Measurements from ENCODE around the gene ARHGAP26.

The ARHGAP26 gene

DNA sequence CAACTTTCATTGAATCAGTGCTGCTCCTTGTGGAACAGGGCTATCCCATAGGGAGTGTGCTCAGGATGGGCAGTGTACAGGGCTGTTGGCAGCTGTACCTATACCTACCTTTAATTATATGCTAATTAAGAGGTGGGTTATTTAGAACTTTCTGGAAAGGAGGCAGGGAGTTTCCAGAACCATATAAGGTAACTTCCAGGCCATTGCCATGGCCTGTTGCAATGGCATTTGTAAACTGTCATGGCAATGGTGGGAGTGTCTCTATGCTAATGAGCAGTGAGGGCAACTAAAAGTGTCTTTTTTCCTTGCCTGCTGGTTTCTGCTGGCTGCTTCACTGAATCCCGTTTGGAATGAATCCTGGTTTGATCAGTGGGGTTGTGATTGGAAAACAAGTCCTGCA, 2.3 kb upstream of the ARHGAP26 start:
- Mint-ChIP-seq H3K4me1 (ENCODE audit: low read depth) (peaks cover 23% of the 10 kb centered on the region), H3K27me3 (peaks cover 2% of the 10 kb centered on the region), H3K36me3 (no peaks in the 10 kb centered on the region), H3K9me3 (ENCODE audit: low read depth) (no peaks in the 10 kb centered on the region), H3K4me3 (no peak overlapping the region), H3K27ac (no peak overlapping the region)

DNA sequence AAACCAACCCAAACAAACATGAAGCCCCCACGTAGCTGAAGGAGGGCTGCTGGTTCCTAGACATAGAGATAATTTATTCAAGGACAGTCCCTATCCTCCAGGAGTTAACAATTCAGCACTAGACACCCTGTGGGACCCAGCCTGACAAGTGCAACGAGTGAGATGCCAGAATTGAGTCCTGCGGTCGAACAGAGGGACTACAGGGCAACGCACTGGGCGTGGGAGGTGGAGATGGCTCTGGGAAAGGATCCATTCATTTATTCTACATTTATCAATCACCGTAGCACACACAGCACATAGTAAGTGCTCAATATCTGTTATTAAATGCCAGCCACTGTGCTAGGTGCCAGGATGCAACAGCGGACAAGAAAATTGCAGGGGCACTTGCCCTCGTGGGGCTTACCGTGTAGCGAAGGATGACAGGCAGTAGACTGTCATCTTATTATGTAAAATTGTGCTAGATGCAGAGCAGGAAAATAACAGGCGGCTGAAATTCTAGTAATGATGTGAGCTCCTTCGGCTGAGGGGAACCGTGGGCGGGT, 855 bp upstream of the ARHGAP26 start:
- no peaks in the 10 kb centered on the region for H3K9me3 Mint-ChIP-seq (ENCODE audit: low read depth)
- H3K4me3 Mint-ChIP-seq, result peak overlapping the region; percentile 89
- H3K27ac Mint-ChIP-seq, result peak overlapping the region; percentile 76
- peaks cover 32% of the 10 kb centered on the region for H3K4me1 Mint-ChIP-seq (ENCODE audit: low read depth)
- no peaks in the 10 kb centered on the region for H3K36me3 Mint-ChIP-seq
- no peaks in the 10 kb centered on the region for H3K27me3 Mint-ChIP-seq

DNA sequence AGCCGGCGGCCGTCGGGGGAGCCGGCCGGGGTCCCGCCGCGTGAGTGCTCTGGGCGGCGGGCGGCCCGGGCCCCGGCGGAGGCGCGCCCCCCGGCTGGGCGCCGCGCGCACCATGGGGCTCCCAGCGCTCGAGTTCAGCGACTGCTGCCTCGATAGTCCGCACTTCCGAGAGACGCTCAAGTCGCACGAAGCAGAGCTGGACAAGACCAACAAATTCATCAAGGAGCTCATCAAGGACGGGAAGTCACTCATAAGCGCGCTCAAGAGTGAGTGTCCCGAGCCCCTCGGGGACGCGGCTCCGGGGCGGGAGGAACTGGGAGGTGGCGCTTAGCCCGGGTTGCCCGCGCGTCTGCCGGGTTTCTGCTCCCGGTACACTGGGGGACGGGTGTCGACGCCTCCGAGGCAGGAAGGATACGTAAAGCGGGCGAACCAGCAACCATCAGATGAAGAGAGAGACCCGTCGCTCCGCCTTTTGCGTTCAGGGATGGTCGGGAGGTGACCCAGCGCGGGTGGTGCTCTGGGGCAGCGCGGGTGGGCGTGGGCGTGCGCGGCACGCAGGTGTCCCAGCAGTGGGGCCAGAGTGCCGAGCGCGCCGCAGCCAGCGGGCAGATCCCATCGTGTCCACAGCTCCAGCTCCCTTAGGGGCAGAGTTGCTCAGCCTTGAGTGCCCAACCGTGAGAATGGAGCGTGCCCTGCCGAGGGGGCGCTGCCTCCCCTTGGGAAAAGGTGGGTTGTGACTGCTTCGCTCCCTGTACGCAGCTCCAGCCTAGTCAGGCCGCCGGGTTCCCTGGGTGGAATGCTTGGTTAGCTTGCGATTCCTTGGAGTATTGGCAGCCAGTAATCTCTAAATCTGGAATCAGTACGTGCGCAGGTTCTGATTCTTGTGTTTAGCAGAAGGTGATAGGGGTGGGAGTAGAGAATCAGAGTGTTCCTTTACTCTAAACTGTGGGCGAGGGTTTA, 753 bp downstream of the ARHGAP26 start:
- Mint-ChIP-seq H3K27ac (peak overlapping the region; percentile 68), H3K4me3 (peak overlapping the region; percentile 91), H3K9me3 (ENCODE audit: low read depth) (no peaks in the 10 kb centered on the region), H3K4me1 (ENCODE audit: low read depth) (peaks cover 42% of the 10 kb centered on the region), H3K36me3 (no peaks in the 10 kb centered on the region), H3K27me3 (no peaks in the 10 kb centered on the region)

DNA sequence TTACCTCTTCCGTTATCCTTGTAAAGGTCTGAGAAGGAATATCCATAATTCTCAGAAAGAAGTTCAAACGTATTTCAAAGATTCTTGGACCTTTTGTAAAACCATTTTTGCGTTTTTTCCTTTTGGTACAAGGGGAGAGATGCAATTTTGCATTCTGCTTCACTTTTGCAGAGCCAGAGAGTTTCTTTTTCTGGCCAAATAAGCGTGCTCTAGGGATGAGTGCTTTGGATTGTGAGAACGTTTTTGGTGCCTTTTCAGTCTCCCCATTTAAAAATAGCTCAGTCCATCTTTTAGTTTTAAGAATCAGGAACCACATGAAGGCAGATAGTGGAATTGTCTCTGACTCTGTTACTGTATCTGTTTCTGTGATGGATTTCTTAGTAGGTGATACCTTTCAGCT, 1.5 kb downstream of the ARHGAP26 start:
- no peaks in the 10 kb centered on the region for H3K9me3 Mint-ChIP-seq (ENCODE audit: low read depth)
- peak overlapping the region; percentile 91 for H3K4me3 Mint-ChIP-seq
- no peaks in the 10 kb centered on the region for H3K36me3 Mint-ChIP-seq
- H3K27me3 Mint-ChIP-seq, result no peaks in the 10 kb centered on the region
- H3K4me1 Mint-ChIP-seq (ENCODE audit: low read depth), result peaks cover 45% of the 10 kb centered on the region
- peak overlapping the region; percentile 68 for H3K27ac Mint-ChIP-seq

DNA sequence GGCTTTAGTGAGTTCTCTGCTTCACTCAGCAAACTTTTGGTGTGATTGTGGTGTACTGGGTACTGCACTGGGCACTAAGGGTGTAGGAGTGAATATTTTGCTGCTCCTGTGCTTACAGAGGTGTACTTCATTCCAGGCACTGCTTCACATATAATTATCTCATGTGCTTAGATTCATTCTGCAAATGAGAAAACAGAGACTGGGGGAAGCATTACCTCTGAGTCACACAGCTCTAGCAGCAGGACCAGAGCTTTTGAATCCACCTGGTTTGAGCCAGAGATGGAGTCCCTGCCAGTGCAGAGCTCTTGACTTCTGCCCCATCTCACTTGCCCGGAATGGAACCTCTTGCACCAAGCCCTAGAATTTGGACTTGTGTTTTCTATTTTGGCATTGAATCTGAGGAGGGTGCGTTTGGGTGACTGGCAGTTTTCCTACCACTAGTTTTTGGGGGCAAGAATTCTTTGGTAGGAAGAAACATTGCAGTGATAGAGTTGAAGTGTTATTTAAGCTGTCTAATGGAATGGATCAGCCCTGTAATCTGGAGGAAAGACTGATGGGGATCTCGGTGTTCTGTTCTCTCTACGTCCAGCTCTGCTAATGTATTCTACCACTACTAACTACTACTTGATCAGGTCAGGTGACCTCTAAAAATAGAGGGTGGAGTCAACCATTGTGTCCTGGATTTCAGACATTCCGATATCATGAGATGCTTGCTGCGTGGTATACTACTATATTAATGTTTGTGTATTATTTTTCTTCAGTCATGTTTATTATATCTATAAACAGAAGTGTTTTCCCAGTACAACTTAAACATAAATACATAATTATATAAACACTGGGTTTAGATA, 2.5 kb downstream of the ARHGAP26 start:
- Mint-ChIP-seq H3K27me3 (no peaks in the 10 kb centered on the region), H3K4me1 (ENCODE audit: low read depth) (peaks cover 52% of the 10 kb centered on the region), H3K27ac (no peak overlapping the region), H3K4me3 (peak overlapping the region; percentile 91), H3K36me3 (no peaks in the 10 kb centered on the region), H3K9me3 (ENCODE audit: low read depth) (no peaks in the 10 kb centered on the region)

DNA sequence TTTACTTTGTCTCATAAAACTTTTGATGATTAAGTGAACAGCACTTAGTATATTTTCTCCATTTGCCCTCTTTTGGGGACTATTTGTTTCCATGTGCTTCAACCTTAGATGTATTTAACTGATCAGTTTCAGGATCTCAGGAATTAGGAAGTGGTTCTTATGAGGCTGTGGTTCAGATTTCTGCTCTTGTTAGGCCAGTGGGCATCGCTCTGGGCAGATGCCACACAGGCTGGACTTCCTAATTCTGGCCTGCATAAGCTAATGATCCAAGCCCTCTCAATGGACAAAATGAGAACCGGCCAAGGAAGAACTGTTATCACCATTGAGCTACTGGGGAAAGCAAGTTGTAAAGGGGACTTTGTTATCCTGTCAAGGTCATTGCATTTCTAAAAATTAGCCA, 6.9 kb downstream of the ARHGAP26 start:
- no peaks in the 10 kb centered on the region for H3K9me3 Mint-ChIP-seq (ENCODE audit: low read depth)
- no peak overlapping the region for H3K27ac Mint-ChIP-seq
- peaks cover 74% of the 10 kb centered on the region for H3K4me1 Mint-ChIP-seq (ENCODE audit: low read depth)
- no peaks in the 10 kb centered on the region for H3K27me3 Mint-ChIP-seq
- H3K4me3 Mint-ChIP-seq, result no peak overlapping the region
- H3K36me3 Mint-ChIP-seq, result no peaks in the 10 kb centered on the region

DNA sequence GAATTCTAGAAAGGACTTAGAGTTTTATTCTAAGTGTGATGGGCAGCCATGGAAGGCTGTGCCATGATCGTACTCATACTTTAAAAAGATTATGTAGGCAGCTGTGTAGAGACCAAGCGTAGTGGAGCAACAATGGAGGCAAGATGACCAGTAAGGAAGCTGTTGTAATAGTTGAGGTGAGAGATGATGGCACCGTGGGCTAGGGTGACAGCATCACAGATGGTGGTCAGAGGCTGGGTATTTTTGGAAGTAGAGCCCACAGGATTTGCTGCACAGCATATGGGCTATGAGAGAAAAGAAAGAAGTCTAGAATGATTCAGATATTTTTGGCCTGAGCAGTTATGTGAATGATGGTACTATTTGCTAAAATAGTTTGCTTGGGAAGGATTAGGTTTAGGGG, 7.7 kb downstream of the ARHGAP26 start:
- Mint-ChIP-seq H3K36me3 (no peaks in the 10 kb centered on the region), H3K9me3 (ENCODE audit: low read depth) (no peaks in the 10 kb centered on the region), H3K27me3 (no peaks in the 10 kb centered on the region), H3K27ac (no peak overlapping the region), H3K4me3 (no peak overlapping the region), H3K4me1 (ENCODE audit: low read depth) (peaks cover 74% of the 10 kb centered on the region)

DNA sequence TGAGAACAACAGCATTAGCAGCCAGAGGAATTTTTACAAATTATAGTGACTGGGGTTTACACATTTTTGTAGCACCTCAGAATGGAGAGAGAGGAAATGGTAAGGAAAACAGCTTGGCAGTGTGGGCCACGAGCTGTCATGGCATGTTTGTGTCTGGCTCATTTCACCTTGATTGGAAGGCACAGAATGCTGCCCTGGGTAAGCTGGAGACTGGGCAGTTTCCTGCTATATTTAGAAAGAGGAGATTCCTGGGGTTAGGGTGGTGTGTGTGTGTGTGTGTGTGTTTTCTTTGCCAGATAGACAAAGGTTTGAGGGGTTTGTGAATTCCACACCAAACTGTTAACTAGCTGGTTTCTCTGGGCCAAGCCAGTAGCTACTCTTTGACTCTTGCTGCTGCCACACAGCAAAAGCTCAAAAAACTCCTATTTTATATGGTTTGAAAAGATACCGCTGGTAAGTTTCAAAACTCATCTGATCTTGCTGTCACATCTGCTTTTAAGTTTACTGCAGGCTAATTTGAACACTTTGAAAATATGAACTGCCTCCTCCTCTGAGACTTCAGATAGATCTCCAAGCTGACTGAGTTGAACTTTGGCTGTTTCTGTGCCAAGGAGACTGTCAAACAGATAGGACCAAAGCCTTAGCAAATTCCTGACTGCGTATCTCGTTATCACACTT, 9.1 kb downstream of the ARHGAP26 start:
- Mint-ChIP-seq H3K36me3 (no peaks in the 10 kb centered on the region), H3K4me1 (ENCODE audit: low read depth) (peaks cover 78% of the 10 kb centered on the region), H3K27me3 (no peaks in the 10 kb centered on the region), H3K9me3 (ENCODE audit: low read depth) (no peaks in the 10 kb centered on the region), H3K27ac (peak overlapping the region; percentile 34), H3K4me3 (peak overlapping the region; percentile 1)

DNA sequence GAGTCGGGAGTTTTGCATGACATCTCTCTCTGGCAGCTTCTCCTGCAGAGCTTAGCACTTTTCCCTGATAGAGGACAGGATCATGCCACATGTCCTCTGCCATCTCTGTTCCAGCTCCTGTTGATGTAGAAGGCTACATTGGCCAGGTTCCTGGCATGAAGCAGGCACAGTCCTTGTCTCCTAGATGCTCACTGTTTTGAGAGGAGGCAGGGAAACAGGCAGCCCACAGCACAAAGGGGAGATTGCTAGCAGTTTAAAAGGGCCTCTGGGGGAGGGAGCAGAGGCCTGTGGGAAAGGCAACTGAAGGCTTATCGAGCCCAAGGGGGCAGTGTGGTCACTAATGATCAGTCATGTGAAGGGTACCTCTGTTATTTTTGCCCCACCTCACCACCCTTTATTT, 10.7 kb downstream of the ARHGAP26 start:
- no peaks in the 10 kb centered on the region for H3K9me3 Mint-ChIP-seq (ENCODE audit: low read depth)
- H3K4me1 Mint-ChIP-seq (ENCODE audit: low read depth), result peaks cover 82% of the 10 kb centered on the region
- H3K4me3 Mint-ChIP-seq, result no peak overlapping the region
- peaks cover 3% of the 10 kb centered on the region for H3K36me3 Mint-ChIP-seq
- no peaks in the 10 kb centered on the region for H3K27me3 Mint-ChIP-seq
- H3K27ac Mint-ChIP-seq, result no peak overlapping the region

DNA sequence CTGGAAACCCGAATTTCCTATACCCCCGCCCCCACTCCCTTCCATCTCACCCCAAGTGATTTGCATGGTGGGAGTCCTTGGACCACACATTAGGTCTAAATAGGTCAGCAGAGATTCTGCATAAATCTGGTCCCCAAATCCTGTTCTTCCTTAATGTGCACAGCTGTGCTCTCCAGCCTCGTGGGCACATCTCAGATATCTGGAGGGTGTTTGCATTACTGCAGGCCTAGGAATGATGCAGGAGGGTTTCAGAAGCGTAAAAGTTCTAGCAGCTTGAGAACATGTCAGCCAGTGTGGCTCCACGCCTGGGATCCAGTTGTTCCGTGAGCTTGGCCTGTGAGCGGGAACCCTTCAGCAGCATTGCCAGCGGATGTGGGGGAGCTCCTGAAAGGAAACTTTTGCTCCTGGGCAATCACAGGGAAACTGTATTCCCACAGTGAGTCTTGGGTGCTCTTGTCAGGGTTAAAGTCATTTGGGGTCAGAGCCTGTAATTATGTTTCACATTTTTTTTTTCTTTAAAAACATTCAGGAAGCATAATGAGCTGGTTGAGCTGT, 12.9 kb downstream of the ARHGAP26 start:
- H3K4me1 Mint-ChIP-seq (ENCODE audit: low read depth), result peaks cover 81% of the 10 kb centered on the region
- peaks cover 3% of the 10 kb centered on the region for H3K36me3 Mint-ChIP-seq
- no peaks in the 10 kb centered on the region for H3K27me3 Mint-ChIP-seq
- H3K4me3 Mint-ChIP-seq, result peak overlapping the region; percentile 46
- H3K27ac Mint-ChIP-seq, result peak overlapping the region; percentile 50
- H3K9me3 Mint-ChIP-seq (ENCODE audit: low read depth), result no peaks in the 10 kb centered on the region

DNA sequence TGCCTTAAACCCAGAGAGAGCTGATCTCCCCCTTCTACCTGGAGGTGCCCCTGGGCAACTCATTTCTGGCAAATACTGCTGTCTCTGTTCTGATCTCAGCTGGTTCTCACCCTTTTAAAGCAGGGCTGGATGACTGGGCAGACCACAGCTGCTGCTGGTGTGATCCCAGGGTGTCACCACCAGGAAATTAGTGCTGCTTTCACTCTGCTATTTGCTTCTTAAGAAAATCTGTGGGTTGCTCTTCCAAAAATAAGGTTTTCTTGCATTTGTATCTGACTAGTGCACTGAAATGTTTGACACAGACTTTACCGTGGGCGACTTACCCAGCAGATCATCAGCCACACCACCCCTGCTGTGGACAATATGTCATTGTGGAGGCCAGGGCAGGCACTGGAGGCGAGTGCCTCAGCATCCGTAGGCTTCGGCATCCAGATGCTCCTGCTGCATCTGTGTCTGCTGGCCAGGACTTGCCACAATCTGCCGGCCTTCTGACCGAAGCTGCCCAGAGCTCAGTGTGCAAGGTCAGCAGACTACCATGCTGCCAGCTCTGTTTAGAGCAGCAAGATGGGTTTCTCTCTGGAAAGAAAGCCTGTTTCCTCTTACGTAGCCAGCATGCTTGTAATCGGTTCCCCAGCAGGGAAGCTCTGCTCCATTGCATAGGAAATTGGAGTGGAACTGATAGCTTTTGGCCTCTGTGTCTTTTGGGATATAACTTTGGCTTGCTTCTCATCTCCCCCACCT, 13.6 kb downstream of the ARHGAP26 start:
- H3K4me3 Mint-ChIP-seq, result peak overlapping the region; percentile 60
- peaks cover 3% of the 10 kb centered on the region for H3K36me3 Mint-ChIP-seq
- H3K4me1 Mint-ChIP-seq (ENCODE audit: low read depth), result peaks cover 78% of the 10 kb centered on the region
- H3K27ac Mint-ChIP-seq, result peak overlapping the region; percentile 70
- no peaks in the 10 kb centered on the region for H3K9me3 Mint-ChIP-seq (ENCODE audit: low read depth)
- H3K27me3 Mint-ChIP-seq, result no peaks in the 10 kb centered on the region

DNA sequence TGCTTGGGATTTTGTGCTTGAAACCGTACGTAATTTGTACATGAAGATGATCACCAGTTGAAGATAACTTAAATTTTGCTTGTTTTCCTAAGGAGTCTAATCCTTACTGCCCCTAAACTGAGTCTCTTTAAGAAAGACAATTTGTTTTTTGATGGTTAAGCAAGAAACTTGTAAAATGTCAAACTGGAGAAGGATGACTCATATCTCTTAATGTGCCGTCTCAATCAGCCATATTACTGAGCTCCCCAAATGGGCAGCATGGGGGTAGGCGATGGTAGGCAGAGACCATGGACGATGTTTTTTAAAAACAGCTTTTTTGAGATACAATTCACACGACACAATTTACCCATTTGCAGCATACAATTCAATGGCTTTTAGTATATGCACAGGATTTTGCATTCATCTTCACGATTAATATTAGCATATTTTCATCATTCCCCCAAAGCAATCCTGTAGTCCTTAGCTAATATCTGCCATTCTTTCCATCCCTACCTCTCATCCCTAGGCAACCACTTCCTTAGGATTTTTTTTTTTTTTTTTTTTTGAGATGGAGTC, 14.3 kb downstream of the ARHGAP26 start:
- peaks cover 3% of the 10 kb centered on the region for H3K36me3 Mint-ChIP-seq
- peaks cover 73% of the 10 kb centered on the region for H3K4me1 Mint-ChIP-seq (ENCODE audit: low read depth)
- H3K4me3 Mint-ChIP-seq, result peak overlapping the region; percentile 60
- peak overlapping the region; percentile 65 for H3K27ac Mint-ChIP-seq
- H3K27me3 Mint-ChIP-seq, result no peaks in the 10 kb centered on the region
- H3K9me3 Mint-ChIP-seq (ENCODE audit: low read depth), result no peaks in the 10 kb centered on the region

DNA sequence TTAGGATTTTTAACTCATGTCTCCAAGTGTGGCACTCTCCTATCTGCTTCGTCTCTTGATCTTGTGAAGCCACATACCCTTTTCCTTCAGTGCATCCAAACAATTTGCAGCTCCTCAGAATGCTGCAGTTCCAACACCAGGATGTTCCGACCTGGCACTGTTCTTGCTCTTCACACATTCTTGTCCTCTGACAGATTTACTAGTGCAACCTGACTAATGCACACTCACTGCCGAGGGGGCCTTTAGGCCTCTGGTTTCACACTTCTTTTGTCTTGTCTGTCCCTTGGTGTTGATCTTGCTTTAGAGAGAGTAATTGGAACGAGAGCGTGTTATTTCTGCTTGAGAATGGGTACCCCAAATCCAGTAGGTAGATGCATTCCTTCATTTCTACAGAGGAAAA, 15.0 kb downstream of the ARHGAP26 start:
- no peaks in the 10 kb centered on the region for H3K27me3 Mint-ChIP-seq
- H3K27ac Mint-ChIP-seq, result peak overlapping the region; percentile 7
- H3K4me3 Mint-ChIP-seq, result no peak overlapping the region
- H3K36me3 Mint-ChIP-seq, result peaks cover 5% of the 10 kb centered on the region
- H3K9me3 Mint-ChIP-seq (ENCODE audit: low read depth), result no peaks in the 10 kb centered on the region
- H3K4me1 Mint-ChIP-seq (ENCODE audit: low read depth), result peaks cover 65% of the 10 kb centered on the region
